ENCODE measurements around the gene USH1C. TPM values are rescaled to one million over a fixed set of nuclear protein-coding genes. Genes with fewer than 3 reads are reported as not detected.

USH1C gene
- total RNA-seq, 3 donors from 2014 or later (not counting 1 experiment from before 2014, with no cell fraction given): not detected

- Mint-ChIP-seq H3K4me3 (no peak overlapping the region), H3K27ac (no peak overlapping the region), H3K27me3 (ENCODE audit: low read depth in 2 of 2) (peaks cover 24 to 31% of the 10 kb centered on the region in 2 donors), H3K36me3 (no peaks in the 10 kb centered on the region), H3K9me3 (no peaks in the 10 kb centered on the region), H3K4me1 (no peaks in the 10 kb centered on the region)
- no peak for ATAC-seq
- Histone ChIP-seq H3K27ac (ENCODE audit: low read length) (no peak overlapping the region), H3K4me3 (ENCODE audit: low read length) (no peak overlapping the region), H3K9me3 (ENCODE audit: control insufficient read depth, insufficient read depth, low read length) (no peaks in the 10 kb centered on the region), H3K4me1 (ENCODE audit: control insufficient read depth, insufficient read depth, low read length) (peaks cover 6% of the 10 kb centered on the region), H3K36me3 (ENCODE audit: control insufficient read depth, insufficient read depth, low read length) (no peaks in the 10 kb centered on the region), H3K27me3 (ENCODE audit: control insufficient read depth, insufficient read depth, low read length) (peaks cover 5% of the 10 kb centered on the region)
- DNase-seq: no peak
- WGBS (ENCODE audit: insufficient coverage): 72% methylated on average over 4 of the region's 4 CpGs
- no peak for TF ChIP-seq CTCF (IDR thresholded peaks at IDR 0.05)
- intact Hi-C loops (cut with micrococcal nuclease): no loop called here
These were observed 2.8 kb downstream of the USH1C start for GRCh38 chr11:17541330-17541885.

- Histone ChIP-seq H3K4me3 (ENCODE audit: low read length) (no peak overlapping the region), H3K4me1 (ENCODE audit: control insufficient read depth, insufficient read depth, low read length) (peaks cover 6% of the 10 kb centered on the region), H3K36me3 (ENCODE audit: control insufficient read depth, insufficient read depth, low read length) (no peaks in the 10 kb centered on the region), H3K9me3 (ENCODE audit: control insufficient read depth, insufficient read depth, low read length) (no peaks in the 10 kb centered on the region), H3K27ac (ENCODE audit: low read length) (no peak overlapping the region), H3K27me3 (ENCODE audit: control insufficient read depth, insufficient read depth, low read length) (peaks cover 5% of the 10 kb centered on the region)
- intact Hi-C loops (cut with micrococcal nuclease): no loop called here
- H3K36me3 Mint-ChIP-seq: no peaks in the 10 kb centered on the region
- peaks cover 18 to 25% of the 10 kb centered on the region in 2 donors for H3K27me3 Mint-ChIP-seq (ENCODE audit: low read depth in 2 of 2)
- ATAC-seq (no peak), DNase-seq (no peak)
- 91% methylated on average over 4 of the region's 4 CpGs for WGBS (ENCODE audit: insufficient coverage)
- no peak overlapping the region for H3K27ac Mint-ChIP-seq
- H3K4me3 Mint-ChIP-seq: no peak overlapping the region
- H3K4me1 Mint-ChIP-seq: no peaks in the 10 kb centered on the region
- no peaks in the 10 kb centered on the region for H3K9me3 Mint-ChIP-seq
- no peak for TF ChIP-seq CTCF (IDR thresholded peaks at IDR 0.05)
These were observed 3.4 kb downstream of the USH1C start for GRCh38 chr11:17540807-17541206.

GRCh38 chr11:17538731-17539130, 5.5 kb downstream of the USH1C start:
- Mint-ChIP-seq H3K36me3 (no peaks in the 10 kb centered on the region), H3K4me3 (no peak overlapping the region), H3K9me3 (no peaks in the 10 kb centered on the region), H3K27me3 (ENCODE audit: low read depth in 2 of 2) (peaks cover 19 to 24% of the 10 kb centered on the region in 2 donors), H3K4me1 (no peaks in the 10 kb centered on the region), H3K27ac (no peak overlapping the region)
- 69% methylated on average over 3 of the region's 3 CpGs for WGBS (ENCODE audit: insufficient coverage)
- H3K36me3 ChIP-seq (ENCODE audit: control insufficient read depth, insufficient read depth, low read length): no peaks in the 10 kb centered on the region
- H3K9me3 ChIP-seq (ENCODE audit: control insufficient read depth, insufficient read depth, low read length): no peaks in the 10 kb centered on the region
- no peak overlapping the region for H3K4me3 ChIP-seq (ENCODE audit: low read length)
- intact Hi-C loops (cut with micrococcal nuclease): no loop called here
- DNase-seq: no peak
- no peak overlapping the region for H3K27ac ChIP-seq (ENCODE audit: low read length)
- no peak for ATAC-seq
- TF ChIP-seq CTCF (IDR thresholded peaks at IDR 0.05): no peak
- H3K27me3 ChIP-seq (ENCODE audit: control insufficient read depth, insufficient read depth, low read length): peaks cover under 1% of the 10 kb centered on the region
- H3K4me1 ChIP-seq (ENCODE audit: control insufficient read depth, insufficient read depth, low read length): peaks cover 1% of the 10 kb centered on the region

GRCh38 chr11:17538054-17538453, 6.2 kb downstream of the USH1C start:
- no peak overlapping the region for H3K27ac ChIP-seq (ENCODE audit: low read length)
- 85% methylated on average over 1 of the region's 1 CpG for WGBS (ENCODE audit: insufficient coverage)
- Mint-ChIP-seq H3K9me3 (no peaks in the 10 kb centered on the region), H3K4me1 (no peaks in the 10 kb centered on the region), H3K4me3 (no peak overlapping the region), H3K27ac (no peak overlapping the region), H3K36me3 (no peaks in the 10 kb centered on the region), H3K27me3 (ENCODE audit: low read depth in 2 of 2) (peaks cover 17 to 24% of the 10 kb centered on the region in 2 donors)
- no peak overlapping the region for H3K4me3 ChIP-seq (ENCODE audit: low read length)
- ATAC-seq: no peak
- H3K36me3 ChIP-seq (ENCODE audit: control insufficient read depth, insufficient read depth, low read length): no peaks in the 10 kb centered on the region
- intact Hi-C loops (cut with micrococcal nuclease): no loop called here
- no peak for DNase-seq
- H3K9me3 ChIP-seq (ENCODE audit: control insufficient read depth, insufficient read depth, low read length): no peaks in the 10 kb centered on the region
- H3K4me1 ChIP-seq (ENCODE audit: control insufficient read depth, insufficient read depth, low read length): no peaks in the 10 kb centered on the region
- no peak for TF ChIP-seq CTCF (IDR thresholded peaks at IDR 0.05)
- H3K27me3 ChIP-seq (ENCODE audit: control insufficient read depth, insufficient read depth, low read length): no peaks in the 10 kb centered on the region

Measured in natural killer cell (primary cell).